Stimulated activated CD4-positive, alpha-beta T cell treated with anti-CD3 and anti-CD28 coated beads, Interleukin-4, amount 100 ng/mL, for 4 hours (primary cell): Measurements from ENCODE around the gene RBM33.
A peak's percentile ranks its signal among the peaks of the same experiment; 100 is the strongest.
"Not testable (repeated sequence)": the region's sequence is repeated elsewhere in the genome, so short reads cannot be mapped to it uniquely, and the experiment has no call there.

Source experiments
- DNase-seq, 2 experiments: peaks; one replicate each; pipeline ENCODE4 v3.0.0-alpha.2; 2020

RBM33 gene

DNA sequence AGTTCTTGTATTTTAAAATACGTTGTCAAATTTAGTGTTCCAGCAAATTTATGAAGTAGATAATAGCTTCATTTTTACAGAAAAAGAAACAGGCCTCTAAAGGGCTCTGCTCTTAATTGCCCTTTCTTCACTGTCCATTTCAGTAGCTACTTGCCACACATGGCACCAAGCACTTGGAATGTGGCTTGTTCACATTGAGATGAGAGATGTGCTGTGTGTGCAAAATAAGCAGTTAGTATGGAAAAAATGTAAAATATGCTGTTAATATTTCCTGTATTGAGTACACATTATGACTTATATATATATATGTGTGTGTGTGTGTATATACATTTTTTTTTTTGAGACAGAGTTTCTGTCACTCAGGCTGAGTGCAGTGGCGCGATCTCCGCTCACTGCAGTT lies 19.5 kb downstream of the RBM33 start:
- no peak for DNase-seq

DNA sequence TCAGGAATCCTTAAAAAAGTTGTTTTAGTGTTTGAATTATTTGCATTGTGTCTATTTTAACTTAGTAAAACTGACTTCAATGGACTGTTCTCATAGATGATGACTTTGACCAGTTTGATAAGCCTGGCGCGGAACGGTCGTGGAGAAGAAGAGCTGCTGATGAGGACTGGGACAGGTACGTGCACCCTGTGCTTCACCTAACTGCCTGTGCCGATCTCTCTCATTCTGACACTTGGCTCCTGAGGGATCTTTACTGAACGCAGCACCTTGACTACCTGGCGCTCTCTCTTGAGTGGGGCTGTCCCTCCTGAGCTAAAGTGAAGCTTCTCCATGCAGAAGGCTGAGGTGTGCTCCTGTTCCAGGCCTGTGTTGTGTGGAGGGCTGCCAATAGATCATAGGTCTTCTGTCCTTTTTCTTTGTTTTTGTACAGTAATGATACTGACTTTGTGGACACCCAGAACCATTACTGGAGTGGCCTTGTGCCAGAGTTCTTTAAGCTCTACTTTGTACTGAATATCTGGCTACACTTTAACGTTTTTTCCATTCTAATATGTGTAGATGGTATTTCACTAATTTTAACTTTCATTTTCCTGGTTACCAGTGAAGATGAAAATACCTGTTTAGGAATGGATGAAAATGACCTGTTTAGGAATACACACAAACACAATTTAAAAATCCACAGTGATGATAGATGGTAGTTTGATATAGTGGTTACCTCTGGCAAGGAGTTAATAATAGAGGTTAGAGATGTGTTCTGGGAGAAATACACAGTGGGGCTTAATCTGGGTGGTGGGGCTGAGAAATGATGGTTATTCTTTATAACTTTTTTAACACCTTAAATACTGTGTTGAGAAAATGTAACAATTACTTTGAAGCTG lies 20.9 kb downstream of the RBM33 start:
- no peak for DNase-seq

DNA sequence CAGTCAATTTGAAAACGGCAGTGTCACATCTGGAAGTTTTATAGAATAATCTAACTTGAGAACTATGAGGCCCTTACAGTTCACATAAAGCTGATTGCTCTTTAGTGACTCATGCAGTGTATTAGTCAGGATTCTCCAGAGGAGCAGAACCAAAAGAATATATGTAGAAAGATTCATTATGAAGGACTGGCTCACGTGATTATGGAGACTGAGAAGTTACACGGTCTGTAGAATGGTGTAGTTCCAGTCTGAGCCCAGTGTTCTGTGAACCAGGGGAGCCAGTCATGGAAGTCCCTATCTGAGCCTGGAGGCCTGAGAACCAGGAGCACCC lies 21.5 kb downstream of the RBM33 start:
- no peak for DNase-seq

DNA sequence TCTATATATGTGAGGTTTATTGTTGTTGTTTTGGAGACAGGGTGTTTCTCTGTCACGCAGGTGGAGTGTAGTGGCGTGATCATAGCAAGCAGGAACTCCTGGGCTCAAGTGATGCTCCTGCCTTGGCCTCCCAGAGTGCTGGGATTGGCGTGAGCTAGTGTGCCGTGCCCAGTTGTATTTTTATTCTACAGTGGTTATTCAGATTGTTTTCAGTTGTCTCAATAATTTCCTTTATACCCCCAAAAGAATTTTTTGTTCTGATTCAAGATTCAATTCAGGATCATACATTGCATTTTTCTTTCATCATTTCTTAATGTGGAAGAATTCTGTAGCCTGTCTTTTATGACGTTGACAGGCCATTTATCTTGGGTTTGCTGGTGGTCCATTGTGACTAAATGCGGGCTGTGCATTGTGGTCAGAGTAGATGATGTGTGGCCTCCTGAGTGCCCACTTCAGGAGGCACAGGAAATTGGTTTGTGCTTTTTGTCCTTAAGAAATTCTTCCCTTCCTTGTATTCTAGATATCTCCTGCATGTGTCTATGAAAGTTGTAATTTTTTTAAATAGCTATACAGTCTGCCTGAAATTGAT lies 22.9 kb downstream of the RBM33 start:
- no peak for DNase-seq

DNA sequence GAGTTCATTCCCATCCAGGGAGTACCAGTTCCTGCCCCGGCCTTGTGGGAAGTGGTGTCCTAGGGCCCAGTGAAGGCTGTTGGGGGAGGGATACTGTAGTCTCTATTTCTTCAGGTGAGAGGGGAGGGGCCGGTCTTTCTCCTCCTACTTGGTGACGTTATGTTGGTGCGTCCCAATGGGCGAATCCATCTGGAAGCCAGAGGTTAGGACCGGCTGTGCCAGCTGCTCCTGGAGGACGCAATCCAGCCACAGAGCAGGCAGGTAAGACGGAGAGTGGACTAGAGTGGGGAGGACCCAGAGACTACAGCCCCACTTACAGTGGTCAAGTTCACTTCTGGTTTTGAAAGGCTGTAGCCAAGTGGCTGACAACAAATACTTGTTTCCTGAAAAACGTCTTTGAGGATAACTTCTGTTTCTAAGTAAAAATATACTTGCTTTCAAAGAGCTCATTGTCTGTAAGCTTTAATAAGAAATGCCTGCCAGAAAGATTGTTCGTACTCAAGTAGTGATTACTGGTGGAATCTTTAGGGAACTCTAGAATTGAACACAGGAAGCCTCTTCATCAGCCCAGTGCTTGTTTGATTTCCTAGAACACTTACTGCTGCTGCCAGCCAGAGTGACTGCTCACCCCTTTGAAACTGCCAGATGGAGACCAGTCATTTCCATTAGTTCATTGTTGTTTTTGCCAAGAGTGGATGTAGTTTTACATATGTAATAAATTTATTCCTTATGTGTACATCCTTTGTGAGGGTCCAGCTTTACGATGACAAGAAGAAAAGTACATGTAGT lies 25.4 kb downstream of the RBM33 start:
- no peak for DNase-seq

- DNase-seq: no peak
These were observed 26.1 kb downstream of the RBM33 start for GRCh38 chr7:155670521-155670920.

DNA sequence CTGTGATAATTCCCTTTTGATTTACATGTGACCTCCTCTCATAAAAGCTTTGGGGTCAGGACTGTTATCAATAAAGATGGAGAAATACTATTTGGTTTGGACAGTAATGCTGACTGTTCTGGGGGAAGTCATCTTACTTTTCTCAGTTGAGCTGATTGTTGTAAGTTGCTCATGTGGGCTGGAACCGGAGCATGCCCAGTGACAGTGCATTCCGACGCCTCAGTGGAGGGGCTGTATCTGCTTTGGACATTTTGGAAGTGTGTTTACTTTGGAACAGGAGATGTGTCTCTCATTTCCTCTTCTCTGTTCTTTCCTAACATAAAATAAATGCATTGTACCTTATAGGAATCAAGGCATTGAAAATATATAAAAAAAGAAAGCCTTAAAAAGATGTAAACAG lies 30.1 kb downstream of the RBM33 start:
- DNase-seq: no peak

DNA sequence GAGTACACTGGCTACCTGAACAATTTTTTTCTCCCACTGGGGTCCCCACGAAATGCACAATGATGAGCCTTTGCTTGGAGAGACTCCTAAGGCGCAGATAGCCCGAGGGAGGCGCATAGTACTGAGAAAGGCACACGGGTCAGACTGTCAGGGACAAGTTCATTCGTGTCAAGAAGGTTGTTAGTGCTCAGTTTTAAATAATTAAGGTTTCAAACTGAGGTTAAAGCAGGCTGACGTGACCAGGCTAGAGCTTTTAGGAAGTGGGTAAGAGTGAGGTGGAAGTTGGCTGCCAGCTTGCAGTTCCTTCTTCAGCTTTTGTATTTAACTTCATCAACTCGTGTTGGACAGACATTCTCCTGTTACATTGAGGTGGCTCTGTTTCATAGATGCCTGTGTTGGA lies 31.6 kb downstream of the RBM33 start:
- no peak for DNase-seq

DNA sequence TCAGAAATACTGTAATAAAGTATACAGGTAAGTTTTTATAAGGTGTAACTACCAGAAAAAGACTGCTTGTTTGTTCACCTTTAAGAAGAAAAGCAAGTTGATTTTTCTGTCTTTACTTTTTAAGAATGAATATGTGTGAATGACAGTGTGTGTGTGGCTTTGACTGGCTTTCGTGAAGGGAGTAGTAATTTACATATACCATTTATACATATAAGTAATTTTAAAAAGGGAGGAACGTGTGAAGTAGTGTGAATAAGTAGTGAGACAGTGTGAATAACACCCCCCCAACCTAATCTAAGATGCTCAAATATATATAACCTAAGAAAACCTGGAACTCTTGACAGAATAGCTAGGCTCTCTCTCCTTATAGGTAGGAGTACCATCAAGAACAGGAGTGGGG lies 33.2 kb downstream of the RBM33 start:
- DNase-seq: no peak

DNA sequence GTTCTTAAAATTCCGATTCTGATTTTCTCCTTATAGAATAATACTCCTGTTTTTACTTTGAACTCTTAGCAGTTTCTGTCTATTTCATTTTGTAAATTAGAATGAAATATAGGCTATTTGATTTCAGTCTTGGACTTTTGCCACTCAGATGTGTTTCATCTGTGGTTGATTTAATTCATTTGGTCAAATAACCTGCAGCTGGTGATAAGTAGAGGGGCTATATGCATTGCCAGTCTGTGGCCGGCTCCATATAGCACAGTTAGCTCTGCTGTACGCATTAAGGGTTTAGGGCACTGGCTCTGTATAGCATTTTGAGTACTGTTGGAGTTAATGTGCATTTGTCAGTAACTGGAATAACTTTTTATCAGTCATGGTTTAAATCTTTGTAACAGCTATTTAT lies 35.7 kb downstream of the RBM33 start:
- DNase-seq: no peak

- DNase-seq: no peak
These were observed 36.4 kb downstream of the RBM33 start for GRCh38 chr7:155680864-155681263.

GRCh38 chr7:155681663-155682062 lies 37.2 kb downstream of the RBM33 start:
- DNase-seq: no peak

DNA sequence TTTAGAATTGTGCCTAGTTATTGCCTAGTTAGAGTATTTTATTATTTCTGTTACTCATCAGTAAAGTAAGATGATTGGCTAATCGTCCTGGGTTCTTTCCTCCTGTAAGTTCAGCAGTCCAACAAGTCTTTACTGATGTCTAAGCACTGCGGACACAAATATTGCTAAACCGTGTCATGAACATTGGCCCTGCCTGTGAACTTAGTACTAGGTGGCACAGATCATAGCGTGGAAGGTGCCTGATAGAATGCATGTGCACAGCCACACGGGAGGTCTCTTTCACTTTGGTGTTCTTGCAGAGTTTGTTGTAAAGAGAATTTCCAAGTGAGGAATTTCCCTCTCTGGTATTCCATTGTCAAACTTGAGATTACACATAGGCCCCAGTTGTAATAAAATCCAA lies 38.0 kb downstream of the RBM33 start:
- DNase-seq: no peak

GRCh38 chr7:155683098-155683497 lies 38.6 kb downstream of the RBM33 start:
- DNase-seq: no peak

DNA sequence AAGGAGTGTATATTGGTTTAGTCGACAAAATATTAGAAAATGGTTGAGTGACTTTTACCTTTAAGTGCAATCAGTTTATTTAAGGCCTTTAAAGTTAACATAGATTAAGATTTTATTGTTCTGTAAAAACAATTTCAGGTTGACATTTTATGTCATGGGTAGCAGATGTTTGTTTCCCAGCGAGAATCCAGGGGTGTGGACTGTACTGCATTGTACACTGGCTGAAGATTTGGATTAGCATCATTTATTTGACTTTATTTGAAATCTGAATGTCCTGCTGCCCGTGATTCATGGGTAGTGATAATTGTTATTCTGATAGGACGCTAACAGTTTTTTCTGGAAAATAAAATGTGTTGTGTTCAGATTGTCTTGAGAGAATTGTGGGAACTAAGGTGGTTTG lies 39.3 kb downstream of the RBM33 start:
- no peak for DNase-seq

- no peak for DNase-seq
These were observed 40.1 kb downstream of the RBM33 start for GRCh38 chr7:155684543-155684942.

DNA sequence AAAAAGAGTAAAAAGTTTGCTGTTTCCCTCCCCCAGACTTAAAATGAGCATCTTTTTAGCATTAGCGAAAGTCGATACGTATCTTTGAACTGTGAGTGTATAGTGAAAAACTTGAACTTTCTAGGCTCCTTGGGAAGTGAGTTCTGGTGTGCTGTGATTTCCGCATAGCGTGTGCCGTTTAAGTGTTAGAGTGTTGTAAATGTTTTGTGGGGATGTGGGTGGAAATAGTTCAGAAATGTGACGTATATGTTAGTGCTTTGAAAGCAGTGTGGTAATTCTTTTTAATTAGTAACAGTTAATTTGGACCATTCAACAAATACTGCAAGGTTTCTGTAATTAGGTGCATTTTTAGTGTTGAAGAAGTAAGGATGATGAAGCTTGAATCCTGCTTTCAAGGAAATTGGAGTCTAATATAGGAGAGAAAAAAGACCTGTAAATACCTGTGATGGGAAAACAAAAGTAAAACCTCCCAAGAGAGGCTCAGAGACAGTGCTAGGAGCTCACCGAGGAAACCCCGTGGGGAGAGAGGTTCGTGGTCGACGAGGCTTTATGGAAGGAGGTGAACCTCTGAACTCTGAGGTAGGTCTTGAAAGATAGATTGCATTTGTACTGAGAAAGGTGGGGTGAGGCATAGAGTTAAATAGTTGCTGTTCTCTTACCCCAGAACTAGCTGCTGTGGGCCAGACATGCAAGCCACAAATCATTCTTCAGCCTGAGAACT lies 40.8 kb downstream of the RBM33 start:
- peak in 1 of 2 experiments; percentile 9 for DNase-seq

DNA sequence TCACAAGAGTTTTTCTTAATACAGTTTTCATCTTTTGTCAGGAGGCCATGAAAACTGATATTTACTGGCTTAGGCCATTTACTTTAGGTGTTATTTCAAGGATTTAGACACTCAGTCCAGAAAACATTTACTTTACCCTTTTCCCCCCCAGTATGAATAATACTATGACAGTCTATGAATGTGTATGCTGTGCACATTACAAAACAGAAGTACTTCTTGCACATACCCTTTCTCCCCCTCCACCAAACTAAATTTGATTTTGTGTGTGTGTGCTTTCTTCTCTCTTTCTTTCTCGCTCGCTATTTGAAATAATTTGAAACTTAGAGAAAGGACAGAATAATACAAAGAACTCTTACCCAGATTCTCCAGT lies 41.3 kb downstream of the RBM33 start:
- no peak for DNase-seq

DNA sequence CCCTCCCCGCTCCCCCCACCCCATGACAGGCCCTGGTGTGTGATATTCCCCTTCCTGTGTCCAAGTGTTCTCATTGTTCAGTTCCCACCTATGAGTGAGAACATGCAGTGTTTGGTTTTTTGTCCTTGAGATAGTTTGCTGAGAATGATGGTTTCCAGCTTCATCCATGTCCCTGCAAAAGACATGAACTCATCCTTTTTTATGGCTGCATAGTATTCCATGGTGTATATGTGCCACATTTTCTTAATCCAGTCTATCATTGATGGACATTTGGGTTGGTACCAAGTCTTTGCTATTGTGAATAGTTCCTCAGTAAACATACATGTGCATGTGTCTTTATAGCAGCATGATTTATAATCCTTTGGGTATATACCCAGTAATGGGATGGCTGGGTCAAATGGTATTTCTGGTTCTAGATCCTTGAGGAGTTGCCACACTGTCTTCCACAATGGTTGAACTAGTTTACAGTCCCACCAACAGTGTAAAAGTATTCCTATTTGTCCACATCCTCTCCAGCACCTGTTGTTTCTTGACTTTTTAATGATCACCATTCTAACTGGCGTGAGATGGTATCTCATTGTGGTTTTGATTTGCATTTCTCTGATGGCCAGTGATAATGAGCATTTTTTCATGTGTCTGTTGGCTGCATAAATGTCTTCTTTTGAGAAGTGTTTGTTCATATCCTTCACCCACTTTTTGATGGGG lies 42.3 kb downstream of the RBM33 start:
- DNase-seq: not testable (repeated sequence)

DNA sequence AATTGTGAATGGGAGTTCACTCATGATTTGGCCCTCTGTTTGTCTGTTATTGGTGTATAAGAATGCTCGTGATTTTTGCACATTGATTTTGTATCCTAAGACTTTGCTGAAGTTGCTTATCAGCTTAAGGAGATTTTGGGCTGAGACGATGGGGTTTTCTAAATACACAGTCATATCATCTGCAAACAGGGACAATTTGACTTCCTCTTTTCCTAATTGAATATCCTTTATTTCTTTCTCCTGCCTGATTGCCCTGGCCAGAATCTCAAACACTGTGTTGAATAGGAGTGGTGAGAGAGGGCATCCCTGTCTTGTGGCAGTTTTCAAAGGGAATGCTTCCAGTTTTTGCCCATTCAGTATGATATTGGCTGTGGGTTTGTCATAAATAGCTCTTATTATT lies 43.8 kb downstream of the RBM33 start:
- not testable (repeated sequence) for DNase-seq

GRCh38 chr7:155690655-155691054 lies 46.2 kb downstream of the RBM33 start:
- DNase-seq: not testable (repeated sequence)

GRCh38 chr7:155692317-155692716 lies 47.9 kb downstream of the RBM33 start:
- DNase-seq: no peak

DNA sequence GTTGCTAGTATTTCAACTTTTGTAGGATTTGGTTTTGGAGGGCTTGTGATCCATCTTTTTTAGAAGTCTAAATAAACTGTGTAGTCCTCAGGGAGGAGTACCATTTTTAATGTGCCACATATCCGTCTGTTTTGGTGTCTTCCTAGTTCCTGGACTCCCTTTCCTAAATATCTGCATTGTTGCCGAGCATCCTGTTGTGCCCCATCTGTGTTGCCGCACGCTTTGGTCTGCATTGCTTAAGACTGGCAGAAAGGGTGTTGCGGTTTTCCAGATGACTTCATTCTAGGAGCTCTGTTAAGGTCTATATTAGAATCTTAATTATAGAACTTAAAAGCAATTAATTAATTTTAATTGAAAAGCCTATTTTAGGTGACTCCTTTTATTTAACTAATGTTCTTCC lies 49.4 kb downstream of the RBM33 start:
- no peak for DNase-seq
